ENCODE results near the gene FKRP. TPM values are rescaled to one million over a fixed set of nuclear protein-coding genes. Genes with fewer than 3 reads are reported as not detected.

The FKRP gene
- total RNA-seq, 1 donor from 2014 or later, result 22.7 TPM

GRCh38 chr19:46782355-46783019, 36.6 kb downstream of the FKRP start:
- H3K27ac Mint-ChIP-seq (ENCODE audit: unreplicated experiment), result peak overlapping the region; percentile 42
- TF ChIP-seq CTCF (IDR thresholded peaks at IDR 0.05; ENCODE audit: unreplicated experiment), result no peak
- H3K27me3 Mint-ChIP-seq (ENCODE audit: unreplicated experiment), result peaks cover 5% of the 10 kb centered on the region
- H3K36me3 Mint-ChIP-seq (ENCODE audit: low read depth, unreplicated experiment), result peaks cover 20% of the 10 kb centered on the region
- no peaks in the 10 kb centered on the region for H3K9me3 Mint-ChIP-seq (ENCODE audit: unreplicated experiment)
- DNase-seq (ENCODE audit: low spot score), result no peak
- peaks cover 23% of the 10 kb centered on the region for H3K4me1 Mint-ChIP-seq (ENCODE audit: unreplicated experiment)
- peak overlapping the region; percentile 25 for H3K4me3 Mint-ChIP-seq (ENCODE audit: unreplicated experiment)

- peaks cover 21% of the 10 kb centered on the region for H3K4me1 Mint-ChIP-seq (ENCODE audit: unreplicated experiment)
- H3K27ac Mint-ChIP-seq (ENCODE audit: unreplicated experiment), result no peak overlapping the region
- peak overlapping the region; percentile 47 for H3K4me3 Mint-ChIP-seq (ENCODE audit: unreplicated experiment)
- DNase-seq (ENCODE audit: low spot score), result no peak
- no peaks in the 10 kb centered on the region for H3K9me3 Mint-ChIP-seq (ENCODE audit: unreplicated experiment)
- no peak for TF ChIP-seq CTCF (IDR thresholded peaks at IDR 0.05; ENCODE audit: unreplicated experiment)
- H3K27me3 Mint-ChIP-seq (ENCODE audit: unreplicated experiment), result peaks cover 5% of the 10 kb centered on the region
- peaks cover 16% of the 10 kb centered on the region for H3K36me3 Mint-ChIP-seq (ENCODE audit: low read depth, unreplicated experiment)
Observed at GRCh38 chr19:46783670-46784069, 37.8 kb downstream of the FKRP start.

GRCh38 chr19:46784262-46785053, 38.6 kb downstream of the FKRP start:
- no peaks in the 10 kb centered on the region for H3K9me3 Mint-ChIP-seq (ENCODE audit: unreplicated experiment)
- peaks cover 8% of the 10 kb centered on the region for H3K27me3 Mint-ChIP-seq (ENCODE audit: unreplicated experiment)
- peaks cover 14% of the 10 kb centered on the region for H3K36me3 Mint-ChIP-seq (ENCODE audit: low read depth, unreplicated experiment)
- TF ChIP-seq CTCF (IDR thresholded peaks at IDR 0.05; ENCODE audit: unreplicated experiment), result no peak
- peaks cover 21% of the 10 kb centered on the region for H3K4me1 Mint-ChIP-seq (ENCODE audit: unreplicated experiment)
- peak; percentile 12 for DNase-seq (ENCODE audit: low spot score)
- H3K27ac Mint-ChIP-seq (ENCODE audit: unreplicated experiment), result no peak overlapping the region
- H3K4me3 Mint-ChIP-seq (ENCODE audit: unreplicated experiment), result peak overlapping the region; percentile 42

GRCh38 chr19:46785054-46785979, 39.5 kb downstream of the FKRP start:
- H3K27ac Mint-ChIP-seq (ENCODE audit: unreplicated experiment), result peak overlapping the region; percentile 80
- H3K4me3 Mint-ChIP-seq (ENCODE audit: unreplicated experiment), result peak overlapping the region; percentile 94
- DNase-seq (ENCODE audit: low spot score), result no peak
- TF ChIP-seq CTCF (IDR thresholded peaks at IDR 0.05; ENCODE audit: unreplicated experiment), result no peak
- peaks cover 9% of the 10 kb centered on the region for H3K27me3 Mint-ChIP-seq (ENCODE audit: unreplicated experiment)
- H3K9me3 Mint-ChIP-seq (ENCODE audit: unreplicated experiment), result no peaks in the 10 kb centered on the region
- peaks cover 21% of the 10 kb centered on the region for H3K4me1 Mint-ChIP-seq (ENCODE audit: unreplicated experiment)
- peaks cover 13% of the 10 kb centered on the region for H3K36me3 Mint-ChIP-seq (ENCODE audit: low read depth, unreplicated experiment)

All from endothelial cell (in vitro differentiated cells).